K562 (cell line): Measurements from ENCODE around the gene MERTK. TPM values are rescaled to one million over a fixed set of nuclear protein-coding genes. Genes with fewer than 3 reads are reported as not detected.

Source experiments
- BCL6 ChIP-seq: fragments of 250-450 bp; sonication (Bioruptor Pico); IDR thresholded peaks from 2 replicates; pipeline ENCODE4 v1.4.0; 2020
- CHD2 ChIP-seq: IDR thresholded peaks from 2 replicates; pipeline ENCODE4 v1.6.1; 2011; ENCODE audit warnings: low read depth, low read length
- FOXK1 ChIP-seq: sonication (generic); formaldehyde crosslinking; IDR thresholded peaks from 2 replicates; pipeline ENCODE4 v1.8.0; 2022; ENCODE audit warnings: missing genetic modification reagents, mild to moderate bottlenecking, borderline replicate concordance
- GABPA ChIP-seq: fragments of 200-800 bp; sonication (Bioruptor generic); conservative IDR thresholded peaks from 2 replicates; pipeline ENCODE4 v1.6.1; 2016; ENCODE audit warnings: low read depth, missing genetic modification characterization, missing compliant biosample characterization
- MCM3 ChIP-seq: fragments of 450-650 bp; IDR thresholded peaks from 2 replicates; pipeline ENCODE4 v1.6.1; 2016
- MYNN ChIP-seq, 2 experiments: sonication (generic); formaldehyde crosslinking in 1 of 2; IDR thresholded peaks; 2 replicates each; pipeline versions ENCODE4 v1.5.0 to v1.6.1; 2016 to 2020; ENCODE audit warnings: antibody characterized with exemption in 1 of 2, missing genetic modification reagents in 1 of 2
- POLR2A ChIP-seq: fragments of 450-650 bp; conservative IDR thresholded peaks from 2 replicates; pipeline ENCODE4 v1.6.1; 2016
- RBBP5 ChIP-seq: fragments of 200-600 bp; sonication (generic); IDR thresholded peaks from 2 replicates; pipeline ENCODE4 v1.6.1; 2012; ENCODE audit warnings: borderline replicate concordance, mild to moderate bottlenecking, low read length, control low read depth, inconsistent platforms; ENCODE audit not compliant: insufficient read depth, poor library complexity, severe bottlenecking
- RBM17 ChIP-seq: fragments of 200-400 bp; formaldehyde crosslinking; IDR thresholded peaks from 2 replicates; pipeline ENCODE4 v1.6.1; 2017; ENCODE audit warnings: low read depth, mild to moderate bottlenecking, low read length, borderline replicate concordance
- SUPT5H ChIP-seq: fragments of 450-650 bp; IDR thresholded peaks from 2 replicates; pipeline ENCODE4 v1.6.1; 2016
- TAF7 ChIP-seq: fragments of 450-650 bp; IDR thresholded peaks from 2 replicates; pipeline ENCODE4 v1.6.1; 2016; ENCODE audit warnings: missing genetic modification characterization, missing compliant biosample characterization
- ZNF696 ChIP-seq: fragments of 250-450 bp; sonication (Bioruptor Pico); conservative IDR thresholded peaks from 2 replicates; pipeline ENCODE4 v1.4.0; 2020; ENCODE audit warnings: mild to moderate bottlenecking, moderate library complexity
- polyA plus RNA-seq, 8 experiments: library from polyadenylated mRNA; depleted of rRNA in 4 of 8; stranded (reverse) in 5 of 8; unstranded in 3 of 8; fragments of >200 nt; fragmentation: Nextera tagmentation in 2 of 8; fragmentation: Illumina TruSeq in 1 of 8; extraction: Ambion mirVana in 2 of 8; extraction: Trizol in 1 of 8; gene quantifications; 2 replicates each; pipeline versions ENCODE4 v1.2.1 to v1.2.3, GENCODE V29; 2011 to 2014; ENCODE audit warnings: inconsistent platforms in 1 of 8, missing spikeins in 1 of 8
- total RNA-seq, 7 experiments: library from RNA; depleted of rRNA in 6 of 7; stranded (reverse); fragments of >200 nt in 6 of 7; fragmentation: Illumina TruSeq in 2 of 7; extraction: Trizol in 2 of 7; gene quantifications; 2 replicates each; pipeline versions ENCODE4 v1.2.1 to v1.2.3, GENCODE V29; 2011 to 2021; ENCODE audit warnings: low replicate concordance in 1 of 7
- TF ChIP-seq, protein P1 (sequence below): fragments of 450-650 bp; IDR thresholded peaks from 2 replicates; pipeline ENCODE4 v1.6.1; 2016; ENCODE audit warnings: low read depth, mild to moderate bottlenecking, moderate library complexity
- TF ChIP-seq, protein P2 (sequence below), 2 experiments: fragments of 450-650 bp in 1 of 2; IDR thresholded peaks; 2 replicates each; pipeline ENCODE4 v1.6.1; 2011 to 2017; ENCODE audit warnings: low read depth in 2 of 2, antibody characterized with exemption in 1 of 2, borderline replicate concordance in 1 of 2, low read length in 1 of 2, mild to moderate bottlenecking in 1 of 2, mixed read lengths in 1 of 2; ENCODE audit not compliant: control insufficient read depth in 1 of 2
- TF ChIP-seq, protein P3 (sequence below), 2 experiments: fragments of 450-650 bp in 1 of 2; sonication (generic) in 1 of 2; formaldehyde crosslinking in 1 of 2; IDR thresholded peaks in 1 of 2; conservative IDR thresholded peaks in 1 of 2; 2 replicates each; pipeline versions ENCODE4 v1.6.1 to v1.8.1; 2016 to 2023; ENCODE audit warnings: mild to moderate bottlenecking in 2 of 2, moderate library complexity in 2 of 2, inconsistent platforms in 1 of 2, missing genetic modification reagents in 1 of 2
- TF ChIP-seq, protein P4 (sequence below): fragments of 450-650 bp; conservative IDR thresholded peaks from 2 replicates; pipeline ENCODE4 v1.6.1; 2016; ENCODE audit warnings: missing genetic modification characterization, low read depth, mild to moderate bottlenecking, missing compliant biosample characterization, moderate library complexity
- TF ChIP-seq, protein P5 (sequence below): fragments of 250-450 bp; sonication (Bioruptor Pico); IDR thresholded peaks from 2 replicates; pipeline ENCODE4 v1.5.0; 2022; ENCODE audit warnings: mild to moderate bottlenecking

MERTK gene
- total and polyA plus RNA-seq, 9 of the 15 experiments (the other 6 are each of a cell fraction or from before 2014, with no cell fraction given): 0.23 to 1.6 (median 0.74) TPM

DNA sequence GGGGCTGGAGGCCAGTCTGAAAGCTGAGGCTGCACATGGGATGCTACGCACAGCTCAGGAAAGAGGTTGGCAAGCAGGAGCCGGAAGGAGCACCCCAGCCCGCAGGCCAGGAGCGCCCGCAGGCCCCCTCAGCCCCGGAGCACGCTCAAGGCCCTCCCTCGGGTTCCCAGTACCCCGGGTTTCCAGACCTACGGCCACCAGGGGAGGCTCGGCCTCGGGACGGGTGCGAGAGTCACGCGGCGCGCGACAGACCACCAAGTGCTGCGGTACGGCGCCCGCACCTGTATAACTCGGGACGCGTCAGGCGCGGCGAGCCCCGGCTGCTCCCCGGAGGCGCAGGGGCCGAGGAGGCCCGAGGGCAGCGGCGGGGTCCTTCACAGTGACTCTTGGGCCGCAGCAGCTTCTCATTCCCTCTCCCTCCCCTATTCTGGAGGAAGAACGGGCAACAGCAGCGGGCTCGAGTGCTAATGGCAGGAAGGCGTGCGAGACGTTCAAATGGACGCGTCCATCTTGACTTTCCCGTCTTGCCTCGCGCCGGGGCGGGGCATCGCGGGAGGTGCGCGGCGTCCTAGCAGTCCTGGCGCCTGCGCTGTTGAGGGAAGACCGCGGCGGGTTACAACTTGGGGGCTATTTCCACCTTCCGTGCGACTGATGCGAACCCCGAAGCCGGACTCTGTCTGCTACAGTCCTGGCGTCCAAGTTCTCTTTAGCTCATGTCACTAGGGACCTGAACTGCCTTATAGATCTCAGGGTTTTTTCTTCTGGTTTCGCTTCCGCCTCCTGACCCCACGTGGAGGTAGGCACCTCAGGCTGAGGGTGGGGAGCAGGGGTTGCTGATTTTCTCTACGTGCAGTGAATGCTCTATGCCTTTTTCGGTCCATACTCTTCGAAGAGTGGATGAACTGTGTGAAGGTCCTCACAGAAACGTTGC, 14.5 kb upstream of the MERTK start, which contains the start of gene ANAPC1 (continued):
- TF ChIP-seq, protein P1, sequence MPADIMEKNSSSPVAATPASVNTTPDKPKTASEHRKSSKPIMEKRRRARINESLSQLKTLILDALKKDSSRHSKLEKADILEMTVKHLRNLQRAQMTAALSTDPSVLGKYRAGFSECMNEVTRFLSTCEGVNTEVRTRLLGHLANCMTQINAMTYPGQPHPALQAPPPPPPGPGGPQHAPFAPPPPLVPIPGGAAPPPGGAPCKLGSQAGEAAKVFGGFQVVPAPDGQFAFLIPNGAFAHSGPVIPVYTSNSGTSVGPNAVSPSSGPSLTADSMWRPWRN: no peak
- TF ChIP-seq, protein P2, sequence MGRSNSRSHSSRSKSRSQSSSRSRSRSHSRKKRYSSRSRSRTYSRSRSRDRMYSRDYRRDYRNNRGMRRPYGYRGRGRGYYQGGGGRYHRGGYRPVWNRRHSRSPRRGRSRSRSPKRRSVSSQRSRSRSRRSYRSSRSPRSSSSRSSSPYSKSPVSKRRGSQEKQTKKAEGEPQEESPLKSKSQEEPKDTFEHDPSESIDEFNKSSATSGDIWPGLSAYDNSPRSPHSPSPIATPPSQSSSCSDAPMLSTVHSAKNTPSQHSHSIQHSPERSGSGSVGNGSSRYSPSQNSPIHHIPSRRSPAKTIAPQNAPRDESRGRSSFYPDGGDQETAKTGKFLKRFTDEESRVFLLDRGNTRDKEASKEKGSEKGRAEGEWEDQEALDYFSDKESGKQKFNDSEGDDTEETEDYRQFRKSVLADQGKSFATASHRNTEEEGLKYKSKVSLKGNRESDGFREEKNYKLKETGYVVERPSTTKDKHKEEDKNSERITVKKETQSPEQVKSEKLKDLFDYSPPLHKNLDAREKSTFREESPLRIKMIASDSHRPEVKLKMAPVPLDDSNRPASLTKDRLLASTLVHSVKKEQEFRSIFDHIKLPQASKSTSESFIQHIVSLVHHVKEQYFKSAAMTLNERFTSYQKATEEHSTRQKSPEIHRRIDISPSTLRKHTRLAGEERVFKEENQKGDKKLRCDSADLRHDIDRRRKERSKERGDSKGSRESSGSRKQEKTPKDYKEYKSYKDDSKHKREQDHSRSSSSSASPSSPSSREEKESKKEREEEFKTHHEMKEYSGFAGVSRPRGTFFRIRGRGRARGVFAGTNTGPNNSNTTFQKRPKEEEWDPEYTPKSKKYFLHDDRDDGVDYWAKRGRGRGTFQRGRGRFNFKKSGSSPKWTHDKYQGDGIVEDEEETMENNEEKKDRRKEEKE (IDR thresholded peaks at IDR 0.05; ENCODE audit: borderline replicate concordance in 1 of 2, control insufficient read depth in 1 of 2, low read depth in 2 of 2, low read length in 1 of 2): no peak
- TF ChIP-seq MCM3 (no peak), TAF7 (peak; percentile 83; the same call in 1 of the 2 replicates), CHD2 (peak; percentile 84), GABPA (tag) (peak; percentile 39; the same call in 1 of the 2 replicates), ZNF696 (no peak), SUPT5H (peak; percentile 96), POLR2A (peak; percentile 98), RBM17 (no peak), RBBP5 (peak; percentile 99), FOXK1 (CRISPR knock-in tag) (peak; percentile 89; the same call in 1 of the 2 replicates), MYNN (IDR thresholded peaks at IDR 0.05) (no peak; the same call in 1 of the 2 replicates), MYNN (CRISPR knock-in tag; IDR thresholded peaks at IDR 0.05) (no peak), BCL6 (CRISPR knock-in tag) (no peak)
- TF ChIP-seq, protein P3, sequence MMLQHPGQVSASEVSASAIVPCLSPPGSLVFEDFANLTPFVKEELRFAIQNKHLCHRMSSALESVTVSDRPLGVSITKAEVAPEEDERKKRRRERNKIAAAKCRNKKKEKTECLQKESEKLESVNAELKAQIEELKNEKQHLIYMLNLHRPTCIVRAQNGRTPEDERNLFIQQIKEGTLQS (IDR thresholded peaks at IDR 0.05): no peak
- TF ChIP-seq, protein P3 (CRISPR knock-in tag; conservative IDR thresholded peaks at IDR 0.05): no peak; the same call in 1 of the 2 replicates
- TF ChIP-seq, protein P4, sequence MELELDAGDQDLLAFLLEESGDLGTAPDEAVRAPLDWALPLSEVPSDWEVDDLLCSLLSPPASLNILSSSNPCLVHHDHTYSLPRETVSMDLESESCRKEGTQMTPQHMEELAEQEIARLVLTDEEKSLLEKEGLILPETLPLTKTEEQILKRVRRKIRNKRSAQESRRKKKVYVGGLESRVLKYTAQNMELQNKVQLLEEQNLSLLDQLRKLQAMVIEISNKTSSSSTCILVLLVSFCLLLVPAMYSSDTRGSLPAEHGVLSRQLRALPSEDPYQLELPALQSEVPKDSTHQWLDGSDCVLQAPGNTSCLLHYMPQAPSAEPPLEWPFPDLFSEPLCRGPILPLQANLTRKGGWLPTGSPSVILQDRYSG: no peak
- TF ChIP-seq, protein P5, sequence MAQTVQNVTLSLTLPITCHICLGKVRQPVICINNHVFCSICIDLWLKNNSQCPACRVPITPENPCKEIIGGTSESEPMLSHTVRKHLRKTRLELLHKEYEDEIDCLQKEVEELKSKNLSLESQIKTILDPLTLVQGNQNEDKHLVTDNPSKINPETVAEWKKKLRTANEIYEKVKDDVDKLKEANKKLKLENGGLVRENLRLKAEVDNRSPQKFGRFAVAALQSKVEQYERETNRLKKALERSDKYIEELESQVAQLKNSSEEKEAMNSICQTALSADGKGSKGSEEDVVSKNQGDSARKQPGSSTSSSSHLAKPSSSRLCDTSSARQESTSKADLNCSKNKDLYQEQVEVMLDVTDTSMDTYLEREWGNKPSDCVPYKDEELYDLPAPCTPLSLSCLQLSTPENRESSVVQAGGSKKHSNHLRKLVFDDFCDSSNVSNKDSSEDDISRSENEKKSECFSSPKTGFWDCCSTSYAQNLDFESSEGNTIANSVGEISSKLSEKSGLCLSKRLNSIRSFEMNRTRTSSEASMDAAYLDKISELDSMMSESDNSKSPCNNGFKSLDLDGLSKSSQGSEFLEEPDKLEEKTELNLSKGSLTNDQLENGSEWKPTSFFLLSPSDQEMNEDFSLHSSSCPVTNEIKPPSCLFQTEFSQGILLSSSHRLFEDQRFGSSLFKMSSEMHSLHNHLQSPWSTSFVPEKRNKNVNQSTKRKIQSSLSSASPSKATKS: no peak
